Mucosa of descending colon (tissue), 3 donors: Measurements from ENCODE around the gene PRPF38A. TPM values are rescaled to one million over a fixed set of nuclear protein-coding genes. Genes with fewer than 3 reads are reported as not detected.

Source experiments
- ATAC-seq: fragments of 200-7000 bp; cut with Tn5 transposase; one replicate; pipeline ENCODE4 v1.9.1; 2020; ENCODE audit warnings: mild to moderate bottlenecking, moderate library complexity
- DNase-seq, 3 donors: peaks; one replicate each; pipeline ENCODE4 v3.0.0-alpha.2; 2020
- H3K36me3 ChIP-seq: fragments of 200-600 bp; one replicate; pipeline ENCODE4 v1.8.0; 2021; ENCODE audit warnings: low read depth, mild to moderate bottlenecking
- H3K4me1 ChIP-seq: fragments of 200-600 bp; one replicate; pipeline ENCODE4 v1.8.0; 2021; ENCODE audit warnings: low read depth, mild to moderate bottlenecking
- H3K4me3 ChIP-seq: fragments of 200-600 bp; one replicate; pipeline ENCODE4 v1.8.0; 2021; ENCODE audit warnings: mild to moderate bottlenecking
- H3K9me3 ChIP-seq: fragments of 200-600 bp; one replicate; pipeline ENCODE4 v1.8.0; 2021; ENCODE audit warnings: mild to moderate bottlenecking
- intact Hi-C, 2 donors: fragments of 100-400 bp; cut with DNase I in 1 of 2; cut with micrococcal nuclease in 1 of 2; formaldehyde crosslinking; loops; one replicate each; pipeline versions ENCODE4 v1.11.0 to v1.11.1; 2022; cut with DNase I, micrococcal nuclease
- long read RNA-seq, 2 donors: library from polyadenylated mRNA; unstranded; transcript quantifications; one replicate each; pipeline ENCODE4 v2.0.0, GENCODE V29; 2019 to 2021
- total RNA-seq, 3 donors: library from RNA; stranded (reverse); fragmentation: NEBNext Ultra II Directional in 2 of 3; extraction: Animal tissue kit (Norgen Biotek cat#: 25700) in 2 of 3; gene quantifications; one replicate each; pipeline versions ENCODE4 v1.2.1 to v1.2.4, GENCODE V29; 2021 to 2023
- TF ChIP-seq, protein P1 (sequence below): fragments of 200-600 bp; IDR thresholded peaks from one replicate; pipeline ENCODE4 v1.8.0; 2022; ENCODE audit warnings: antibody characterized with exemption, mild to moderate bottlenecking
- donor health status: DM: no; HTN: no; CAD: no; lungs with moderate emphysema.
- donor health status: DM: no; HTN: no; CAD: no.
- donor health status: DM: no; HTN: yes; CAD: no.

The PRPF38A gene, protein sequence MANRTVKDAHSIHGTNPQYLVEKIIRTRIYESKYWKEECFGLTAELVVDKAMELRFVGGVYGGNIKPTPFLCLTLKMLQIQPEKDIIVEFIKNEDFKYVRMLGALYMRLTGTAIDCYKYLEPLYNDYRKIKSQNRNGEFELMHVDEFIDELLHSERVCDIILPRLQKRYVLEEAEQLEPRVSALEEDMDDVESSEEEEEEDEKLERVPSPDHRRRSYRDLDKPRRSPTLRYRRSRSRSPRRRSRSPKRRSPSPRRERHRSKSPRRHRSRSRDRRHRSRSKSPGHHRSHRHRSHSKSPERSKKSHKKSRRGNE
- 10 to 100 TPM; 44.9 to 58.2 (median 45.2) TPM for total RNA-seq
- long read RNA-seq, donor 1, full-length matches to known transcripts = 23 of 28 reads
- long read RNA-seq, donor 1, partial matches to known transcripts = 1 of 28 reads
- long read RNA-seq, donor 1, other reads (novel, unspliced or antisense) = 4 of 28 reads
- long read RNA-seq, donor 2, full-length matches to known transcripts = 37 of 42 reads
- long read RNA-seq, donor 2, partial matches to known transcripts = 0 of 42 reads
- long read RNA-seq, donor 2, other reads (novel, unspliced or antisense) = 5 of 42 reads

DNA sequence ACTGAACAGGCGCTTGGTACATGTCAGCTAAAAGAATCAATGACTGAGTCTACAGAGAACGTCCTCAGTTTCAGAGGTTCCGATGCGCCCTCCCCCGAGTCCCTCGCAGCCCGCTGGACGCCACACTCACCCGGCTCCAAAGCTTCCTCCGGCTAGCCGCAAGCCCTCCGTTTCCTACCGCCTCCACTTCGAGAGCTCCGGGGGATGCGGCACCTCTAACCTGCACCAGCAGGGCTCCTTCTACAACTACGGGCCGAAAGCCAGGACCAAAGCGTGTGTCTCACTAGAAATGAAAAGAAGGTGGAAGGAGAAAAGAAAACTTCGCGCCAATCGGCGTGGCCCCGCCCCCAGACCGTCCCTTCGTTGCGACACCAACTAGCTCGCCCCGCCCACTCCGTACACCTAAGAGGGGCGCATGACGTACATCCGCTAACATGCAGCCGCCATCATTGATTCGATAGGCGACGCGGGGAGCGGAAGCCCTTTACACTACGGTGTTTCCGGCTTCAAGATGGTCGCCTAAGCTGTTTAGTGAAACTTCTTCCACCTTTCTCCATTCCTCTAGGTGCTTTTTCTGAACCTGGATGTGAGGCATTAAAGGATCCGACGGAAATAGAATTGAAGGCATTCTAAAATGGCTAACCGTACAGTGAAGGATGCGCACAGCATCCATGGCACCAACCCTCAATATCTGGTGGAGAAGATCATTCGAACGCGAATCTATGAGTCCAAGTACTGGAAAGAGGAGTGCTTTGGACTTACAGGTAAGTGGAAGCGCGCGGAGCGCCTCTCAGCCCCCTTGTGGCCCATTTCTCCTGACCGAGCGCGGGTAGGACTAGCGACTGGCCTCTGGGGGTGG lies at the start of gene PRPF38A, which contains the start of gene ORC1:
TSS of gene PRPF38A (plus strand) at position 487 of the 859 bp plus-strand sequence. CDS start at position 635, 148 bp downstream.
TSS of gene ORC1 (minus strand) at position 308 of the 859 bp plus-strand sequence. CDS start 2,200 bp downstream, outside the sequence.
- TF ChIP-seq, protein P1, sequence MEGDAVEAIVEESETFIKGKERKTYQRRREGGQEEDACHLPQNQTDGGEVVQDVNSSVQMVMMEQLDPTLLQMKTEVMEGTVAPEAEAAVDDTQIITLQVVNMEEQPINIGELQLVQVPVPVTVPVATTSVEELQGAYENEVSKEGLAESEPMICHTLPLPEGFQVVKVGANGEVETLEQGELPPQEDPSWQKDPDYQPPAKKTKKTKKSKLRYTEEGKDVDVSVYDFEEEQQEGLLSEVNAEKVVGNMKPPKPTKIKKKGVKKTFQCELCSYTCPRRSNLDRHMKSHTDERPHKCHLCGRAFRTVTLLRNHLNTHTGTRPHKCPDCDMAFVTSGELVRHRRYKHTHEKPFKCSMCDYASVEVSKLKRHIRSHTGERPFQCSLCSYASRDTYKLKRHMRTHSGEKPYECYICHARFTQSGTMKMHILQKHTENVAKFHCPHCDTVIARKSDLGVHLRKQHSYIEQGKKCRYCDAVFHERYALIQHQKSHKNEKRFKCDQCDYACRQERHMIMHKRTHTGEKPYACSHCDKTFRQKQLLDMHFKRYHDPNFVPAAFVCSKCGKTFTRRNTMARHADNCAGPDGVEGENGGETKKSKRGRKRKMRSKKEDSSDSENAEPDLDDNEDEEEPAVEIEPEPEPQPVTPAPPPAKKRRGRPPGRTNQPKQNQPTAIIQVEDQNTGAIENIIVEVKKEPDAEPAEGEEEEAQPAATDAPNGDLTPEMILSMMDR = no peak
- ATAC-seq = peak; percentile 97
- peak; percentile 98 to 100 (median 98) for DNase-seq
- peaks cover 16% of the 10 kb centered on the region for H3K4me1 ChIP-seq
- H3K36me3 ChIP-seq = no peaks in the 10 kb centered on the region
- intact Hi-C loops = no loop called here
- H3K4me3 ChIP-seq = peak within 1 kb of the TSS; percentile 68
- no peaks in the 10 kb centered on the region for H3K9me3 ChIP-seq

DNA sequence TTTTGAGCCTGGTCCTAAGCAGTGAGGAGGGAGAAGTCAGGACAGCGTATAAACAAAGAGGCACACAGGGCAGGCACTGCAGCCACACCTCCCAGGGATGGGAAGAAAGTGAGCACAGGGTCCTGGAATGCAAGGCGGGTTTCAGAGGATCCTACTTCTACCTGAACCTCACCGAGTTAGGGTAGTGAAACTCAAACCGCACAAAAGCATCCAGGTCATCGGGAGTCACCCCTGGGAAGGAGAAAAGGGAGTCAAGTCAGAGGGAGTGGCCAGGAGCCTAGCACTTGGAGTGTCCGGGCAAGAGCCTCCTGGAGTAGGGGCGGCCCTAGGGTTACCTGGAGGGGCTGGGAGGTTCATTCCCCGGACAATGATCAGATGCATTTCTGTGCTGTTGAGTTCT lies 49.0 kb upstream of the PRPF38A start:
- no peaks in the 10 kb centered on the region for H3K4me1 ChIP-seq
- DNase-seq (no peak), ATAC-seq (no peak)
- TF ChIP-seq, protein P1 = no peak
- no peak overlapping the region for H3K4me3 ChIP-seq
- H3K9me3 ChIP-seq = no peaks in the 10 kb centered on the region
- intact Hi-C loops = no loop called here
- H3K36me3 ChIP-seq = peaks cover 20% of the 10 kb centered on the region

DNA sequence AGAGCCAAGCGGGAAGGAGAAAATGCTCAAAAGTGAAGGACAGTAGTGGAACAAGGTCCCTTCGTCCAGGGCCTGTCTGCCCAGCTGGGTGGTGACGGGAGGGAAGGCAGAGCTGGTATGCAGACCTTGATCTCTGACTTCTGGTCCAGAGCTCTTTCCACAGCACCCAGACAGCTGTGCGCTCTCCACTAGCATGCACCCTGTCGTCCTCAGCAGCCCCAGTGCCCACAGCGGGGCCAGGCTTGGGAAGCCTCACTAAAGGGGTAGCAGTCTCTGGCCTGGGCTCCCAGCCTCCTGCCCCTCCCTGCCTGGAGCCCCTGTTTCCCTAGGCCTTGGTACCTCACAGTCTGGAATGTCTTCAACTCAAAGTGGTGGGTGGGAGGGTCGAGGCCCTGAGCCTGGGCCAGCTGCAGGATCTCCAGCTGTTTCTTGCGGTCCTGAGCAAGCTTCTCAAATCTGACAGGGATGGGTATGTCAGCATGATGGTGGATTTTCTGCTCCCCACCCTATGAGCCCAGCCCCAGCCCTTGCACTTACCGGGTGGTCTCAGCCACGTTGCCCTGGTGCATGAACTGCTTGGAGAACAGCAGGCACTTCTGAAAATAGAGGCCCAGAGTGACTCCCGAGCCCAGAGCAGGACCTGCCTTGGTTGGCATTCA lies 48.4 kb upstream of the PRPF38A start:
- no peaks in the 10 kb centered on the region for H3K4me1 ChIP-seq
- intact Hi-C loops = no loop called here
- no peak overlapping the region for H3K4me3 ChIP-seq
- TF ChIP-seq, protein P1 = no peak
- DNase-seq (no peak), ATAC-seq (no peak)
- peaks cover 20% of the 10 kb centered on the region for H3K36me3 ChIP-seq
- no peaks in the 10 kb centered on the region for H3K9me3 ChIP-seq

DNA sequence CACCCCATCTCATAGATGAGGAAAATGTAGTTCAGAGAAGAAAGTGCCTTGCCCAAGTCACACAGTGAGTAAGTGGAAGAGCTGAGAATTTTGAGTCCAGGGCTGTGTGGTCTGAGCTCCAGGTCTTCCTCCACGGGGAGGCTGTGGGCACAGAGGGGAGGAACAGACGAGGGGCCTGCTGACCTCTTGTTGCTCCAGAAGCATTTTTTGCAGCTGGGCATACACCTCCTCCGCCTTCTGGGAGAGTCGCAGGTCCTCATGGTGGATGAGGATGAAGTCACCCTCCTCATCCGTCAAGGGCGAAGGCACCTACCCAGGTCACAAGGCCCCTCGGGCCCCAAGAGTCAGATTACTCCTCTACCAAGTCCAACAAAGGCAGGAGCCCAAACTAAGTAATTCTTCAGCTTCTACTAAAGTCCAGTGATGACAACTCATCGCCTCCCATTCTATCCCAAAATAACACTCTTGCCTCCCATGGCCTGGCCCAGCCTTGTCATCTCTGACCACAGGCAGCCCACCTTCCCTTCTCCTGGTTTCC lies 47.5 kb upstream of the PRPF38A start:
- H3K36me3 ChIP-seq = peaks cover 20% of the 10 kb centered on the region
- ATAC-seq = no peak
- H3K9me3 ChIP-seq = no peaks in the 10 kb centered on the region
- intact Hi-C loops = no loop called here
- TF ChIP-seq, protein P1 = no peak
- H3K4me1 ChIP-seq = no peaks in the 10 kb centered on the region
- no peak overlapping the region for H3K4me3 ChIP-seq
- DNase-seq = no peak

DNA sequence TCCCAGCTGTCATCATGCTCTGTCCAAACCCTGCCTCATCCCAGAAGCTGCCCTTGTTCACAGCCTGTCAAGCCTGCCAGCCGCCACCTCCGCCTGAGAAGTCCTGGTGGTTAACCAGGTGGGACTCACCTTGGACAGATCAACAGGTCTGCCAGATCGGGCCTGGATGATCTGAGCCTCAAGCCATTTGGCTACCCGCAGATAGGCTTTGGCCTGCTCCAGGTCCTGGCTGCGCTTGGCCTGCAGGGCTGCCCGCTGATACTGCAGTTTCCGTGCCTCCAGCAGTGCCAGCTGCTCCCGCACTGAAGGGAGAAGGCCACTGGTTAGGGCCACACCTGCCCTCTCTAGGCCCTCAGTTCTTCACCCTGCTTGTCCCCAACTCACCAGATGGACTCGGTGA lies 47.0 kb upstream of the PRPF38A start:
- intact Hi-C loops = no loop called here
- Histone ChIP-seq H3K36me3 (peaks cover 20% of the 10 kb centered on the region), H3K4me3 (no peak overlapping the region), H3K4me1 (no peaks in the 10 kb centered on the region), H3K9me3 (no peaks in the 10 kb centered on the region)
- TF ChIP-seq, protein P1 = no peak
- ATAC-seq (no peak), DNase-seq (no peak)
